Common myeloid progenitor, CD34-positive (primary cell): Measurements from ENCODE around the gene DCLK1.

Experiments
- CTCF ChIA-PET: fragments of 350-600 bp; sonication (Branson Sonifier 250); formaldehyde crosslinking; loops from one replicate; lab custom pipeline; 2021; ENCODE audit warnings: antibody characterized with exemption; lab: Charles Lee
- POLR2A ChIA-PET: fragments of 350-600 bp; sonication (Branson Sonifier 250); formaldehyde crosslinking; loops from one replicate; lab custom pipeline; 2021; ENCODE audit warnings: antibody characterized with exemption; lab: Charles Lee
- DNase-seq, 3 donors: peaks; one replicate each; pipeline versions ENCODE4 v3.0.0 to v3.0.0-alpha.2; 2013
- H3K27ac ChIP-seq, 2 experiments: 1 replicate in 1 of 2; 2 replicates in 1 of 2; pipeline ENCODE4 v1.7.0; 2013; ENCODE audit warnings: inconsistent platforms in 2 of 2, low read length in 2 of 2, mild to moderate bottlenecking in 2 of 2, low read depth in 1 of 2, moderate library complexity in 1 of 2; ENCODE audit not compliant: severe bottlenecking in 2 of 2, insufficient read depth in 1 of 2, poor library complexity in 1 of 2
- H3K27me3 ChIP-seq, 5 experiments: replicated peaks in 2 of 5; 1 replicate in 3 of 5; 2 replicates in 2 of 5; pipeline versions ENCODE4 v1.6.1 to v1.7.0; 2013; ENCODE audit warnings: low read length in 4 of 5, mild to moderate bottlenecking in 2 of 5, moderate library complexity in 2 of 5, inconsistent platforms in 1 of 5; ENCODE audit not compliant: insufficient read depth in 5 of 5, control insufficient read depth in 4 of 5
- H3K36me3 ChIP-seq, 4 experiments: 1 replicate in 2 of 4; 2 replicates in 2 of 4; pipeline versions ENCODE4 v1.6.1 to v1.7.0; 2013; ENCODE audit warnings: low read length in 3 of 4, control low read depth in 1 of 4, mild to moderate bottlenecking in 1 of 4; ENCODE audit not compliant: control insufficient read depth in 4 of 4, insufficient read depth in 4 of 4
- H3K4me1 ChIP-seq, 4 experiments: 1 replicate in 3 of 4; 2 replicates in 1 of 4; pipeline versions ENCODE4 v1.6.1 to v1.7.1; 2013; ENCODE audit warnings: low read length in 3 of 4, mild to moderate bottlenecking in 3 of 4, control low read depth in 1 of 4, inconsistent platforms in 1 of 4, moderate library complexity in 1 of 4; ENCODE audit not compliant: control insufficient read depth in 4 of 4, insufficient read depth in 4 of 4; ENCODE audit errors: control extremely low read depth in 1 of 4
- H3K4me3 ChIP-seq, 7 experiments: 1 replicate in 4 of 7; 2 replicates in 3 of 7; pipeline versions ENCODE4 v1.5.1 to v1.7.0; 2013; ENCODE audit warnings: mild to moderate bottlenecking in 7 of 7, low read length in 6 of 7, moderate library complexity in 6 of 7, inconsistent platforms in 2 of 7, low read depth in 2 of 7, control low read depth in 1 of 7; ENCODE audit not compliant: insufficient read depth in 4 of 7, control insufficient read depth in 1 of 7; ENCODE audit errors: extremely low read depth in 1 of 7
- H3K9me3 ChIP-seq, 5 experiments: 1 replicate in 4 of 5; 2 replicates in 1 of 5; pipeline versions ENCODE4 v1.6.1 to v1.7.1; 2013; ENCODE audit warnings: low read length in 4 of 5, mild to moderate bottlenecking in 2 of 5, inconsistent platforms in 1 of 5, low read depth in 1 of 5, moderate library complexity in 1 of 5; ENCODE audit not compliant: control insufficient read depth in 4 of 5, insufficient read depth in 2 of 5; ENCODE audit errors: control extremely low read depth in 1 of 5
- WGBS: methylation state at CpG from one replicate; pipeline ENCODE4 v1.1.5; 2013; ENCODE audit not compliant: insufficient coverage; 5-methylcytosine and 5-hydroxymethylcytosine counted together

DCLK1 gene

GRCh38 chr13:35836446-35836845 is 294.7 kb downstream of the DCLK1 start:
- H3K9me3 ChIP-seq: peaks cover 0 to 2% (median 0%) of the 10 kb centered on the region in 5 experiments
- no peak overlapping the region for H3K27ac ChIP-seq
- no peak for DNase-seq
- H3K4me3 ChIP-seq: no peak overlapping the region
- no peaks in the 10 kb centered on the region for H3K4me1 ChIP-seq
- H3K27me3 ChIP-seq: peaks cover 0 to 2% (median 0%) of the 10 kb centered on the region in 5 experiments
- WGBS: 88% methylated on average over 3 of the region's 7 CpGs
- H3K36me3 ChIP-seq: no peaks in the 10 kb centered on the region
- ChIA-PET POLR2A (no interaction called here), CTCF (no interaction called here)

DNA sequence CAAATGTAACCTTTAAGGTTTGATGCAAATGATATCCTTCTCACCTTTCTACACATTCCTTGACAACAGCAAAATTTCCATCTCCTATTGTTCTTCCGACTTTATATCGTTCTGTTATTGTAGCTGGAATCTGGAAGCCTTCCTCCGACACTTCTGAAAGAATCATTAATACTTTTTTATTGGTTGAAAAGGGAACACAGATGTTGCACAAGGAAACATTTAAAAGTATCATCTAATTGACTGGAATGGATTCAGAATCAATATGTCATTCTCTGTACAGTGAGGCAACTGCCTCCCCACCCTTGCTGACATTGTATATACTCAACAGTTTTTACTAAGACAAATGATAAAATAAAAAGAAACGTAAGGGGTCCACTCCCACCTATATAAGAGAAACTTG is 295.2 kb downstream of the DCLK1 start:
- Histone ChIP-seq H3K36me3 (no peaks in the 10 kb centered on the region), H3K4me1 (no peaks in the 10 kb centered on the region), H3K9me3 (peaks cover 0 to 2% (median 0%) of the 10 kb centered on the region in 5 experiments), H3K4me3 (no peak overlapping the region), H3K27ac (no peak overlapping the region), H3K27me3 (peaks cover 0 to 2% (median 0%) of the 10 kb centered on the region in 5 experiments)
- CTCF ChIA-PET: no interaction called here
- DNase-seq: no peak
- WGBS: 100% methylated on average over 1 of the region's 4 CpGs
- POLR2A ChIA-PET: no interaction called here

- CTCF ChIA-PET: interaction anchor here (1.2 kb wide), 1 partner anchor 14 kb away, joined by 4 read pairs; no protein-coding TSS in a partner anchor
- 75% methylated on average over 2 of the region's 6 CpGs for WGBS
- H3K4me1 ChIP-seq: no peaks in the 10 kb centered on the region
- no peak for DNase-seq
- H3K4me3 ChIP-seq: no peak overlapping the region
- POLR2A ChIA-PET: no interaction called here
- H3K9me3 ChIP-seq: peaks cover 0 to 2% (median 0%) of the 10 kb centered on the region in 5 experiments
- H3K27ac ChIP-seq: no peak overlapping the region
- H3K27me3 ChIP-seq: peaks cover 0 to 2% (median 0%) of the 10 kb centered on the region in 5 experiments
- H3K36me3 ChIP-seq: no peaks in the 10 kb centered on the region
Measured at GRCh38 chr13:35833608-35834275, 297.4 kb downstream of the DCLK1 start.

GRCh38 chr13:35833031-35833430 is 298.2 kb downstream of the DCLK1 start:
- CTCF ChIA-PET: interaction anchor here (2.8 kb wide), 1 partner anchor 12 kb away, joined by 10 read pairs; no protein-coding TSS in a partner anchor
- Histone ChIP-seq H3K36me3 (no peaks in the 10 kb centered on the region), H3K27ac (no peak overlapping the region), H3K27me3 (peaks cover 0 to 2% (median 0%) of the 10 kb centered on the region in 5 experiments), H3K4me3 (no peak overlapping the region), H3K4me1 (no peaks in the 10 kb centered on the region), H3K9me3 (peaks cover 0 to 2% (median 0%) of the 10 kb centered on the region in 5 experiments)
- POLR2A ChIA-PET: no interaction called here
- 89% methylated on average over 8 of the region's 9 CpGs for WGBS
- DNase-seq: no peak

DNA sequence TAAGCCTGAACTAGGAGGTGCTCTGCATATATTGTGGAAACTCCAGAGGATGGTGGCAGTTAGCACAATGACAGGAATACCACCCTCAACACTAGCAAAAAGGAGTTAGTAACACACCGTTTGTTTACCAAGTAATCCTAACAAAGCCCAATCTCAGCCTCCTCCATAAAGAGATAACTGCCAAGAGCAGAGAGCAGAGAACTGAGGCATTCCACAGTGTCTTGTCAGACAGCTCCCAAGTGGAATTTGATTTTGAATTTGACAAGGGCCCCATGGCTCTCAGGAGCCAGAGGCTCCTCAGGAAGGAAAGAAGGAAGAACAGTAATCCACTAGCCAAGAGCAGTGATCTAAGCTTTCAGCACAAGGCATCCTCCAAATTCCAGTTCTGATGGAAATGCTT is 298.6 kb downstream of the DCLK1 start:
- Histone ChIP-seq H3K27ac (no peak overlapping the region), H3K9me3 (peaks cover 0 to 2% (median 0%) of the 10 kb centered on the region in 5 experiments), H3K4me3 (no peak overlapping the region), H3K36me3 (no peaks in the 10 kb centered on the region), H3K4me1 (no peaks in the 10 kb centered on the region), H3K27me3 (peaks cover 0 to 2% (median 0%) of the 10 kb centered on the region in 5 experiments)
- no peak for DNase-seq
- ChIA-PET POLR2A (no interaction called here), CTCF (interaction anchor here (2.8 kb wide), 1 partner anchor 12 kb away, joined by 10 read pairs; no protein-coding TSS in a partner anchor)
- WGBS: 86% methylated on average over 1 of the region's 1 CpG

GRCh38 chr13:35830850-35831450 is 300.2 kb downstream of the DCLK1 start:
- POLR2A ChIA-PET: no interaction called here
- Histone ChIP-seq H3K27me3 (peaks cover 0 to 2% (median 0%) of the 10 kb centered on the region in 5 experiments), H3K27ac (no peak overlapping the region), H3K9me3 (peaks cover 0 to 2% (median 0%) of the 10 kb centered on the region in 5 experiments), H3K4me1 (no peaks in the 10 kb centered on the region), H3K36me3 (no peaks in the 10 kb centered on the region), H3K4me3 (no peak overlapping the region)
- CTCF ChIA-PET: interaction anchor here (2.8 kb wide), 1 partner anchor 10 kb away, joined by 10 read pairs; no protein-coding TSS in a partner anchor
- 100% methylated on average over 1 of the region's 2 CpGs for WGBS
- no peak for DNase-seq
